Panc1 (cell line): ENCODE results near the gene DEFB129. TPM values are rescaled to one million over a fixed set of nuclear protein-coding genes. Genes with fewer than 3 reads are reported as not detected.

Source experiments
- ATAC-seq: fragments of 200-7000 bp; cut with Tn5 transposase; 2 replicates; pipeline ENCODE4 v1.9.1; 2020; ENCODE audit warnings: mild to moderate bottlenecking, moderate library complexity
- BruUV-seq: library from RNA; stranded (reverse); fragments of 400-500 nt; replicated peaks from 2 replicates; lab custom pipeline; 2021; lab: Mats Ljungman, UMichigan
- CTCF ChIA-PET: fragments of 300-600 bp; sonication (Branson Sonifier 250); formaldehyde crosslinking; loops from one replicate; lab custom pipeline; 2022; ENCODE audit warnings: antibody characterized with exemption; lab: Charles Lee
- POLR2A ChIA-PET: fragments of 300-600 bp; sonication (Branson Sonifier 250); formaldehyde crosslinking; loops from one replicate; lab custom pipeline; 2022; ENCODE audit warnings: antibody characterized with exemption; lab: Charles Lee
- DNase-seq: peaks from one replicate; pipeline ENCODE4 v3.0.0-alpha.2; 2010; ENCODE audit warnings: low read depth, low spot score
- H3K27ac ChIP-seq: 2 replicates; pipeline ENCODE4 v1.5.1; 2011; ENCODE audit warnings: mild to moderate bottlenecking, low read length, inconsistent platforms
- H3K27me3 ChIP-seq: fragments of 200-500 bp; sonication (Bioruptor generic); 2 replicates; pipeline ENCODE4 v1.6.0; 2014; ENCODE audit warnings: low read length, inconsistent platforms; ENCODE audit not compliant: control insufficient read depth, insufficient read depth
- H3K36me3 ChIP-seq: fragments of 200-500 bp; sonication (Bioruptor generic); 2 replicates; pipeline ENCODE4 v1.5.1; 2014; ENCODE audit warnings: inconsistent platforms, mild to moderate bottlenecking, low read length, moderate library complexity; ENCODE audit not compliant: control insufficient read depth, insufficient read depth
- H3K4me1 ChIP-seq: 2 replicates; pipeline ENCODE4 v1.5.1; 2011; ENCODE audit warnings: inconsistent platforms, mild to moderate bottlenecking, low read length, moderate library complexity; ENCODE audit not compliant: control insufficient read depth, insufficient read depth
- H3K4me3 ChIP-seq, 2 experiments: 2 replicates each; pipeline ENCODE4 v1.5.1; 2011 to 2012; ENCODE audit warnings: low read depth in 2 of 2, low read length in 2 of 2, mild to moderate bottlenecking in 2 of 2, inconsistent platforms in 1 of 2, moderate library complexity in 1 of 2
- H3K9me3 ChIP-seq: fragments of 200-500 bp; sonication (Bioruptor generic); 2 replicates; pipeline ENCODE4 v1.5.1; 2014; ENCODE audit warnings: low read depth, mild to moderate bottlenecking, inconsistent platforms, low read length, moderate library complexity; ENCODE audit not compliant: control insufficient read depth, insufficient read depth
- POLR2AphosphoS5 ChIP-seq: IDR thresholded peaks from 2 replicates; pipeline ENCODE4 v1.6.1; 2012; ENCODE audit warnings: mild to moderate bottlenecking, low read depth, low read length, moderate library complexity
- REST ChIP-seq, 2 experiments: IDR thresholded peaks; 2 replicates each; pipeline ENCODE4 v1.6.1; 2011 to 2012; ENCODE audit warnings: low read depth in 2 of 2, control low read depth in 1 of 2, low read length in 1 of 2, mild to moderate bottlenecking in 1 of 2, moderate library complexity in 1 of 2; ENCODE audit not compliant: insufficient read depth in 1 of 2
- SIN3A ChIP-seq: IDR thresholded peaks from 2 replicates; pipeline ENCODE4 v1.6.1; 2012; ENCODE audit warnings: low read depth, mild to moderate bottlenecking, low read length, moderate library complexity, borderline replicate concordance; ENCODE audit not compliant: insufficient read depth
- TCF7L2 ChIP-seq: IDR thresholded peaks from 2 replicates; pipeline ENCODE4 v1.6.1; 2011; ENCODE audit warnings: mild to moderate bottlenecking, low read depth, low read length, inconsistent platforms
- in situ Hi-C: cut with HindIII; loops from 2 replicates; pipeline ENCODE4 v1.10.0; 2016; ENCODE audit warnings: low sequenced_read_pairs, low pct_unique_long_range_greater_than_20kb
- intact Hi-C: fragments of 100-400 bp; cut with micrococcal nuclease; formaldehyde crosslinking; loops from one replicate; pipeline ENCODE4 v1.10.0; 2022; ENCODE audit not compliant: unreplicated experiment
- total RNA-seq: library from RNA; stranded (reverse); gene quantifications from one replicate; pipeline ENCODE4 v1.2.1, GENCODE V29; 2021; ENCODE audit not compliant: unreplicated experiment
- TF ChIP-seq, protein P1 (sequence below): fragments of 450-650 bp; IDR thresholded peaks from 2 replicates; pipeline ENCODE4 v1.5.1; 2017; ENCODE audit warnings: mild to moderate bottlenecking

The DEFB129 gene
- total RNA-seq, 1 experiment from 2014 or later, result not detected

DNA sequence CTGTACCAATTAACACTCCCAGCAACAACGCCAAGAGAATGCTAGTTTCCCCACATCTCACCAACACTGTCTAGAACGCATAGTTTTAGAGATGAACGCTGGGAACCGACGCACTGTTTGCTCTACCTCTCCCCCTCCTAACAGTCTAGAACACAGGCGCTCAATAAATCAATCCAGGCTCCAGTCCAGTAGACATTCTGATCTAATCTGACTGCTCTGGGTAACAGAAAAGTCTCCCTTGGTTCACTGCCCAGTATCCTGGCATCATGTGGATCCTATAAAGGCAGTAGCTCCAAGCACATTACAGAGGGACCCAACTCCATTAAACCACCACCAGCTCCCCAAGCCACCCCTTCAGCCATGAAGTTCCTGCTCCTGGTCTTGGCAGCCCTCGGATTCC lies 30.4 kb downstream of the DEFB129 start, which contains the start of gene DEFB132:
TSS of gene DEFB132 (plus strand) at position 306 of the 400 bp plus-strand sequence. CDS start at position 361, 55 bp downstream.
- BruUV-seq, result no TSS peak
- POLR2A ChIA-PET, result no interaction called here

DNA sequence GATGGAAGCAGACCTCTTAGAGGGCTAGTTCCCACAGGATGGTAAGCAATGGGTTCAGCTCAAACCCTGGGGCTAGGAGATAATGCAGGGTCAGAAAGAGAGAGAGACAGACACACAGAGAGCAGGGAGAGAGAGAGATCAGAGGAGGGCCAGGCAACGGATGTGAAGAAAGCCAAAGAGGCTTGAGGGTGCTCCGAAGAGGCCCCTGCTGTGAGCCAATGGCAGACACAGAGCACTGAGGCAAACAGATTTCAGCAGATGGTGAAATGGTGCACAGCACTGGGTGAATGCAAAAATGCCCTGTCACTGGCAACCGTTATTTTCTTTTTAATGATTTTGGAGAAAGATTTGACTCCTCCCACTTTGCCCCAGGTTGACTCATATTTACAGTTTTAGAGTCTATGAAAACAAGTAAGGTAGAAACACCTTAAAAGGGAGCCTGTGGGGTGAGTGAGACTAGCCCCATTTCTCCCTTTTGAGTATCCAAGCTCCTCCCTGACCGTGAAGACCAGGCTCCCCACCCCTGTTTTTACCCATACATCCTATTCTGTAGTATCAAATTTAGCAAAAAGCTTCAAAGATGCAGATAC lies 31.3 kb downstream of the DEFB129 start:
- Histone ChIP-seq H3K27me3 (no peaks in the 10 kb centered on the region; the same call in 1 of the 2 replicates), H3K36me3 (no peaks in the 10 kb centered on the region), H3K27ac (no peak overlapping the region), H3K4me1 (no peaks in the 10 kb centered on the region), H3K4me3 (no peak overlapping the region), H3K9me3 (no peaks in the 10 kb centered on the region)
- CTCF ChIA-PET, result no interaction called here
- POLR2A ChIA-PET, result no interaction called here
- BruUV-seq, result no TSS peak
- ATAC-seq (no peak), DNase-seq (no peak)
- in situ Hi-C loops (no loop called here), intact Hi-C loops (loop anchor here (5.0 kb wide), 1 partner anchor 41 kb away; no protein-coding TSS in a partner anchor)
- TF ChIP-seq TCF7L2 (no peak), POLR2AphosphoS5 (no peak), REST (IDR thresholded peaks at IDR 0.05; ENCODE audit: insufficient read depth in 1 of 2, low read depth in 2 of 2, low read length in 1 of 2) (no peak)

More for the DNA sequence above, 30.4 kb downstream of the DEFB129 start, which contains the start of gene DEFB132:
- intact Hi-C loops (loop anchor here (5.0 kb wide), 1 partner anchor 40 kb away; no protein-coding TSS in a partner anchor), in situ Hi-C loops (no loop called here)
- CTCF ChIA-PET, result no interaction called here
- TF ChIP-seq POLR2AphosphoS5 (no peak), REST (IDR thresholded peaks at IDR 0.05; ENCODE audit: insufficient read depth in 1 of 2, low read depth in 2 of 2, low read length in 1 of 2) (no peak), SIN3A (no peak), TCF7L2 (no peak)
- TF ChIP-seq, protein P1, sequence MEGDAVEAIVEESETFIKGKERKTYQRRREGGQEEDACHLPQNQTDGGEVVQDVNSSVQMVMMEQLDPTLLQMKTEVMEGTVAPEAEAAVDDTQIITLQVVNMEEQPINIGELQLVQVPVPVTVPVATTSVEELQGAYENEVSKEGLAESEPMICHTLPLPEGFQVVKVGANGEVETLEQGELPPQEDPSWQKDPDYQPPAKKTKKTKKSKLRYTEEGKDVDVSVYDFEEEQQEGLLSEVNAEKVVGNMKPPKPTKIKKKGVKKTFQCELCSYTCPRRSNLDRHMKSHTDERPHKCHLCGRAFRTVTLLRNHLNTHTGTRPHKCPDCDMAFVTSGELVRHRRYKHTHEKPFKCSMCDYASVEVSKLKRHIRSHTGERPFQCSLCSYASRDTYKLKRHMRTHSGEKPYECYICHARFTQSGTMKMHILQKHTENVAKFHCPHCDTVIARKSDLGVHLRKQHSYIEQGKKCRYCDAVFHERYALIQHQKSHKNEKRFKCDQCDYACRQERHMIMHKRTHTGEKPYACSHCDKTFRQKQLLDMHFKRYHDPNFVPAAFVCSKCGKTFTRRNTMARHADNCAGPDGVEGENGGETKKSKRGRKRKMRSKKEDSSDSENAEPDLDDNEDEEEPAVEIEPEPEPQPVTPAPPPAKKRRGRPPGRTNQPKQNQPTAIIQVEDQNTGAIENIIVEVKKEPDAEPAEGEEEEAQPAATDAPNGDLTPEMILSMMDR, result no peak
- DNase-seq (no peak), ATAC-seq (peak; percentile 66; the same call in 1 of the 2 replicates)
- Histone ChIP-seq H3K4me1 (no peaks in the 10 kb centered on the region), H3K27ac (no peak within 1 kb of the TSS), H3K27me3 (no peaks in the 10 kb centered on the region; the same call in 1 of the 2 replicates), H3K9me3 (no peaks in the 10 kb centered on the region), H3K4me3 (no peak within 1 kb of the TSS), H3K36me3 (no peaks in the 10 kb centered on the region)
